Measurements from ENCODE around the gene DCBLD1. TPM values are rescaled to one million over a fixed set of nuclear protein-coding genes. Genes with fewer than 3 reads are reported as not detected.

DCBLD1 gene
- total and polyA plus RNA-seq, 2 of the 13 experiments (the other 11 are each of a cell fraction or from before 2014, with no cell fraction given): 23.2 to 41.5 TPM

- TF ChIP-seq, protein P1, sequence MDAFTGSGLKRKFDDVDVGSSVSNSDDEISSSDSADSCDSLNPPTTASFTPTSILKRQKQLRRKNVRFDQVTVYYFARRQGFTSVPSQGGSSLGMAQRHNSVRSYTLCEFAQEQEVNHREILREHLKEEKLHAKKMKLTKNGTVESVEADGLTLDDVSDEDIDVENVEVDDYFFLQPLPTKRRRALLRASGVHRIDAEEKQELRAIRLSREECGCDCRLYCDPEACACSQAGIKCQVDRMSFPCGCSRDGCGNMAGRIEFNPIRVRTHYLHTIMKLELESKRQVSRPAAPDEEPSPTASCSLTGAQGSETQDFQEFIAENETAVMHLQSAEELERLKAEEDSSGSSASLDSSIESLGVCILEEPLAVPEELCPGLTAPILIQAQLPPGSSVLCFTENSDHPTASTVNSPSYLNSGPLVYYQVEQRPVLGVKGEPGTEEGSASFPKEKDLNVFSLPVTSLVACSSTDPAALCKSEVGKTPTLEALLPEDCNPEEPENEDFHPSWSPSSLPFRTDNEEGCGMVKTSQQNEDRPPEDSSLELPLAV (CRISPR knock-in tag; conservative IDR thresholded peaks at IDR 0.05; ENCODE audit: low read depth): no peak
- TF ChIP-seq ZNF460 (CRISPR knock-in tag; IDR thresholded peaks at IDR 0.05; ENCODE audit: borderline replicate concordance): no peak
- TF ChIP-seq LRRFIP1 (CRISPR knock-in tag; conservative IDR thresholded peaks at IDR 0.05): no peak
- TF ChIP-seq, protein P2, sequence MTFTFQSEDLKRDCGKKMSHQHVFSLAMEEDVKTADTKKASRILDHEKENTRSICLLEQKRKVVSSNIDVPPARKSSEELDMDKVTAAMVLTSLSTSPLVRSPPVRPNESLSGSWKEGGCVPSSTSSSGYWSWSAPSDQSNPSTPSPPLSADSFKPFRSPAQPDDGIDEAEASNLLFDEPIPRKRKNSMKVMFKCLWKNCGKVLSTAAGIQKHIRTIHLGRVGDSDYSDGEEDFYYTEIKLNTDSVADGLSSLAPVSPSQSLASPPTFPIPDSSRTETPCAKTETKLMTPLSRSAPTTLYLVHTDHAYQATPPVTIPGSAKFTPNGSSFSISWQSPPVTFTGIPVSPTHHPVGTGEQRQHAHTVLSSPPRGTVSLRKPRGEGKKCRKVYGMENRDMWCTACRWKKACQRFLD (CRISPR knock-in tag; IDR thresholded peaks at IDR 0.05; ENCODE audit: borderline replicate concordance): no peak
- TF ChIP-seq, protein P3, sequence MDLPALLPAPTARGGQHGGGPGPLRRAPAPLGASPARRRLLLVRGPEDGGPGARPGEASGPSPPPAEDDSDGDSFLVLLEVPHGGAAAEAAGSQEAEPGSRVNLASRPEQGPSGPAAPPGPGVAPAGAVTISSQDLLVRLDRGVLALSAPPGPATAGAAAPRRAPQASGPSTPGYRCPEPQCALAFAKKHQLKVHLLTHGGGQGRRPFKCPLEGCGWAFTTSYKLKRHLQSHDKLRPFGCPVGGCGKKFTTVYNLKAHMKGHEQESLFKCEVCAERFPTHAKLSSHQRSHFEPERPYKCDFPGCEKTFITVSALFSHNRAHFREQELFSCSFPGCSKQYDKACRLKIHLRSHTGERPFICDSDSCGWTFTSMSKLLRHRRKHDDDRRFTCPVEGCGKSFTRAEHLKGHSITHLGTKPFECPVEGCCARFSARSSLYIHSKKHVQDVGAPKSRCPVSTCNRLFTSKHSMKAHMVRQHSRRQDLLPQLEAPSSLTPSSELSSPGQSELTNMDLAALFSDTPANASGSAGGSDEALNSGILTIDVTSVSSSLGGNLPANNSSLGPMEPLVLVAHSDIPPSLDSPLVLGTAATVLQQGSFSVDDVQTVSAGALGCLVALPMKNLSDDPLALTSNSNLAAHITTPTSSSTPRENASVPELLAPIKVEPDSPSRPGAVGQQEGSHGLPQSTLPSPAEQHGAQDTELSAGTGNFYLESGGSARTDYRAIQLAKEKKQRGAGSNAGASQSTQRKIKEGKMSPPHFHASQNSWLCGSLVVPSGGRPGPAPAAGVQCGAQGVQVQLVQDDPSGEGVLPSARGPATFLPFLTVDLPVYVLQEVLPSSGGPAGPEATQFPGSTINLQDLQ (CRISPR knock-in tag; IDR thresholded peaks at IDR 0.05): no peak
- no peak for TF ChIP-seq NFRKB (IDR thresholded peaks at IDR 0.05)
- TF ChIP-seq ZNF7 (CRISPR knock-in tag; IDR thresholded peaks at IDR 0.05): no peak
- no peak for TF ChIP-seq IKZF1 (IDR thresholded peaks at IDR 0.05)
- TF ChIP-seq ZNF770 (CRISPR knock-in tag; IDR thresholded peaks at IDR 0.05): peak; percentile 29; the same call in 1 of the 2 replicates
- TF ChIP-seq SYNCRIP (IDR thresholded peaks at IDR 0.05; ENCODE audit: insufficient read depth, low read depth, low read length): no peak
- TF ChIP-seq NBN (conservative IDR thresholded peaks at IDR 0.05): no peak
- TF ChIP-seq CBX1 (IDR thresholded peaks at IDR 0.05; ENCODE audit: low read depth): no peak
- peak; percentile 79; the same call in 1 of the 2 replicates for TF ChIP-seq RXRA (CRISPR knock-in tag; IDR thresholded peaks at IDR 0.05)
- no peak for TF ChIP-seq TCF12 (IDR thresholded peaks at IDR 0.05)
- no peak for TF ChIP-seq TCF12 (CRISPR knock-in tag; IDR thresholded peaks at IDR 0.05)
- TF ChIP-seq PPARG (CRISPR knock-in tag; conservative IDR thresholded peaks at IDR 0.05): peak; percentile 79
These were observed 4.3 kb upstream of the DCBLD1 start (continued) for GRCh38 chr6:117477988-117478852.
